ENCODE results near the gene ARHGAP10. TPM values are rescaled to one million over a fixed set of nuclear protein-coding genes. Genes with fewer than 3 reads are reported as not detected.

Gene ARHGAP10
- total RNA-seq, 1 donor from 2014 or later, result 28.0 TPM

- H3K9ac ChIP-seq (ENCODE audit: low read length), result no peak overlapping the region
- no peaks in the 10 kb centered on the region for H3K27me3 ChIP-seq (ENCODE audit: insufficient read depth, low read length)
- peaks cover 11% of the 10 kb centered on the region for H3K4me1 Mint-ChIP-seq (ENCODE audit: low read depth, unreplicated experiment)
- H3K9me3 ChIP-seq (ENCODE audit: insufficient read depth, low read depth, low read length), result no peaks in the 10 kb centered on the region
- no peaks in the 10 kb centered on the region for H3K79me2 ChIP-seq (ENCODE audit: insufficient read depth, low read length)
- H3K27ac ChIP-seq (ENCODE audit: low read depth, low read length), result no peak overlapping the region
- DNase-seq (ENCODE audit: low read depth) (no peak), FAIRE-seq (no peak)
- H3K4me3 Mint-ChIP-seq (ENCODE audit: unreplicated experiment), result no peak overlapping the region
- no peak overlapping the region for H2AFZ ChIP-seq (ENCODE audit: low read depth, low read length)
- no peaks in the 10 kb centered on the region for H4K20me1 ChIP-seq (ENCODE audit: insufficient read depth, low read length)
- H3K27ac Mint-ChIP-seq (ENCODE audit: unreplicated experiment), result no peak overlapping the region
- H3K4me1 ChIP-seq (ENCODE audit: insufficient read depth, low read length), result peaks cover 4% of the 10 kb centered on the region
- TF ChIP-seq CTCF (IDR thresholded peaks at IDR 0.05; ENCODE audit: insufficient read depth, low read depth, low read length) (no peak), EZH2 (IDR thresholded peaks at IDR 0.05; ENCODE audit: insufficient read depth, low read length) (no peak)
- no peaks in the 10 kb centered on the region for H3K9me3 Mint-ChIP-seq (ENCODE audit: unreplicated experiment)
- no peak overlapping the region for H3K4me2 ChIP-seq (ENCODE audit: low read length)
- H3K4me3 ChIP-seq (ENCODE audit: insufficient read depth, low read depth, low read length), result no peak overlapping the region
- H3K27me3 Mint-ChIP-seq (ENCODE audit: low read depth, unreplicated experiment), result no peaks in the 10 kb centered on the region
- H3K36me3 ChIP-seq (ENCODE audit: insufficient read depth, low read length), result peaks cover 9% of the 10 kb centered on the region
- H3K36me3 Mint-ChIP-seq (ENCODE audit: low read depth, unreplicated experiment), result peaks cover 9% of the 10 kb centered on the region
Measured at GRCh38 chr4:147943159-147943638, 211.3 kb downstream of the ARHGAP10 start.

GRCh38 chr4:147944249-147944648, 212.4 kb downstream of the ARHGAP10 start:
- H3K36me3 ChIP-seq (ENCODE audit: insufficient read depth, low read length), result peaks cover 9% of the 10 kb centered on the region
- FAIRE-seq (no peak), DNase-seq (ENCODE audit: low read depth) (no peak)
- H3K4me2 ChIP-seq (ENCODE audit: low read length), result no peak overlapping the region
- no peak overlapping the region for H3K9ac ChIP-seq (ENCODE audit: low read length)
- Mint-ChIP-seq H3K4me1 (ENCODE audit: low read depth, unreplicated experiment) (peaks cover 11% of the 10 kb centered on the region), H3K36me3 (ENCODE audit: low read depth, unreplicated experiment) (peaks cover 13% of the 10 kb centered on the region), H3K27me3 (ENCODE audit: low read depth, unreplicated experiment) (no peaks in the 10 kb centered on the region), H3K27ac (ENCODE audit: unreplicated experiment) (no peak overlapping the region), H3K9me3 (ENCODE audit: unreplicated experiment) (no peaks in the 10 kb centered on the region), H3K4me3 (ENCODE audit: unreplicated experiment) (no peak overlapping the region)
- no peaks in the 10 kb centered on the region for H3K79me2 ChIP-seq (ENCODE audit: insufficient read depth, low read length)
- TF ChIP-seq CTCF (IDR thresholded peaks at IDR 0.05; ENCODE audit: insufficient read depth, low read depth, low read length) (no peak), EZH2 (IDR thresholded peaks at IDR 0.05; ENCODE audit: insufficient read depth, low read length) (no peak)
- no peaks in the 10 kb centered on the region for H3K9me3 ChIP-seq (ENCODE audit: insufficient read depth, low read depth, low read length)
- H3K4me1 ChIP-seq (ENCODE audit: insufficient read depth, low read length), result peaks cover 4% of the 10 kb centered on the region
- no peak overlapping the region for H3K27ac ChIP-seq (ENCODE audit: low read depth, low read length)
- H3K27me3 ChIP-seq (ENCODE audit: insufficient read depth, low read length), result no peaks in the 10 kb centered on the region
- H2AFZ ChIP-seq (ENCODE audit: low read depth, low read length), result no peak overlapping the region
- H4K20me1 ChIP-seq (ENCODE audit: insufficient read depth, low read length), result no peaks in the 10 kb centered on the region
- H3K4me3 ChIP-seq (ENCODE audit: insufficient read depth, low read depth, low read length), result no peak overlapping the region

- H4K20me1 ChIP-seq (ENCODE audit: insufficient read depth, low read length), result no peaks in the 10 kb centered on the region
- FAIRE-seq (no peak), DNase-seq (ENCODE audit: low read depth) (no peak)
- TF ChIP-seq CTCF (IDR thresholded peaks at IDR 0.05; ENCODE audit: insufficient read depth, low read depth, low read length) (no peak), EZH2 (IDR thresholded peaks at IDR 0.05; ENCODE audit: insufficient read depth, low read length) (no peak)
- H3K27me3 ChIP-seq (ENCODE audit: insufficient read depth, low read length), result no peaks in the 10 kb centered on the region
- H2AFZ ChIP-seq (ENCODE audit: low read depth, low read length), result no peak overlapping the region
- H3K79me2 ChIP-seq (ENCODE audit: insufficient read depth, low read length), result no peaks in the 10 kb centered on the region
- no peak overlapping the region for H3K4me2 ChIP-seq (ENCODE audit: low read length)
- no peaks in the 10 kb centered on the region for H3K9me3 Mint-ChIP-seq (ENCODE audit: unreplicated experiment)
- H3K4me1 Mint-ChIP-seq (ENCODE audit: low read depth, unreplicated experiment), result peaks cover 9% of the 10 kb centered on the region
- no peak overlapping the region for H3K4me3 ChIP-seq (ENCODE audit: insufficient read depth, low read depth, low read length)
- peaks cover 9% of the 10 kb centered on the region for H3K36me3 ChIP-seq (ENCODE audit: insufficient read depth, low read length)
- no peak overlapping the region for H3K27ac Mint-ChIP-seq (ENCODE audit: unreplicated experiment)
- peaks cover 4% of the 10 kb centered on the region for H3K4me1 ChIP-seq (ENCODE audit: insufficient read depth, low read length)
- H3K27me3 Mint-ChIP-seq (ENCODE audit: low read depth, unreplicated experiment), result no peaks in the 10 kb centered on the region
- H3K27ac ChIP-seq (ENCODE audit: low read depth, low read length), result no peak overlapping the region
- no peaks in the 10 kb centered on the region for H3K9me3 ChIP-seq (ENCODE audit: insufficient read depth, low read depth, low read length)
- no peak overlapping the region for H3K4me3 Mint-ChIP-seq (ENCODE audit: unreplicated experiment)
- peaks cover 14% of the 10 kb centered on the region for H3K36me3 Mint-ChIP-seq (ENCODE audit: low read depth, unreplicated experiment)
- no peak overlapping the region for H3K9ac ChIP-seq (ENCODE audit: low read length)
Measured at GRCh38 chr4:147944670-147945260, 212.9 kb downstream of the ARHGAP10 start.

Data from astrocyte (in vitro differentiated cells and primary cell).